GM21825 (cell line): ENCODE data around the gene MARK3.

Experiments used
- ATAC-seq: cut with Tn5 transposase; IDR thresholded peaks from one replicate; pipeline ENCODE4 v1.9.1; 2021; ENCODE audit warnings: mild to moderate bottlenecking, moderate library complexity; ENCODE audit not compliant: unreplicated experiment

The MARK3 gene

DNA sequence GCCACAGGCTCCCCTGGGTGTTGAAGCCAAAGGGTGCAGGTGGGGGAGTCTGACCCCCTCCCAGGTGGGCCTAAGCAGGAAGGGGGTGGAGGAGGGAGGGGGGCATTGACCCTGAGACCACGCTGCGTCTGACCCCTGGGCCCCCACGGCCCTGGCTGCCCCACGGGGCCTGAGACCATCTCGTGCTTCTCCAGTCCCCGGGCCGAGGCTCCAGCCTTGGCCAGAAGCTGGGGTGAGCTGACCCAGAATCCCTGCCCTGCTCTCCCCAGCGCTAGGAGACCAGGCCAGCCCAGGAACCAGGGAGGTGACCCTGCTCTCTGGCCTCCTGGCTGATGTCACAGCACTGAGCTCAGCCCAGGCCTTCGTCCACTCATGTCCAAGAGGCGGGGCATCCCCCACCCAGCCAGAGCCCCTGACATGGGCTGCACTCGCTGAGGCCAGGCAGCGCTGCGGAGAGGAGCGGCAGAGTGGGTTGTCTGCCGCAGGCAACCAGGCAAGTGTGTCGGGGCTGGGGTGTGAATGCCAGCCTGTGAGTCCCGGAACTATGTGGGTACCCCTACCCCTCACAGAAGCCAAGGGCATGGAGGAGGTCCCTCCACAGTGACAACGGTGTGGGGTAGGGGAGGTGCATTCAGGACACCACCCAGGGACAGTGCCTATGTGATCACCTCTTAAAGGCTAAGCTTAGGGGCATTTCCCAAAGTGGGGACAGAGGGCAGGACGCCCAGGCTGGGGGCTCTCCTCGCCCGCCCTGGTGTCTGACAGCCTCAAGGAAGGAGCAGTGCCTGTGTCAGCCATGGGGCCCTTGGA, 150.1 kb downstream of the MARK3 start:
- no peak for ATAC-seq

- no peak for ATAC-seq
Observed at GRCh38 chr14:103535891-103536565, 150.8 kb downstream of the MARK3 start.

GRCh38 chr14:103536693-103537092, 151.5 kb downstream of the MARK3 start:
- ATAC-seq: no peak

DNA sequence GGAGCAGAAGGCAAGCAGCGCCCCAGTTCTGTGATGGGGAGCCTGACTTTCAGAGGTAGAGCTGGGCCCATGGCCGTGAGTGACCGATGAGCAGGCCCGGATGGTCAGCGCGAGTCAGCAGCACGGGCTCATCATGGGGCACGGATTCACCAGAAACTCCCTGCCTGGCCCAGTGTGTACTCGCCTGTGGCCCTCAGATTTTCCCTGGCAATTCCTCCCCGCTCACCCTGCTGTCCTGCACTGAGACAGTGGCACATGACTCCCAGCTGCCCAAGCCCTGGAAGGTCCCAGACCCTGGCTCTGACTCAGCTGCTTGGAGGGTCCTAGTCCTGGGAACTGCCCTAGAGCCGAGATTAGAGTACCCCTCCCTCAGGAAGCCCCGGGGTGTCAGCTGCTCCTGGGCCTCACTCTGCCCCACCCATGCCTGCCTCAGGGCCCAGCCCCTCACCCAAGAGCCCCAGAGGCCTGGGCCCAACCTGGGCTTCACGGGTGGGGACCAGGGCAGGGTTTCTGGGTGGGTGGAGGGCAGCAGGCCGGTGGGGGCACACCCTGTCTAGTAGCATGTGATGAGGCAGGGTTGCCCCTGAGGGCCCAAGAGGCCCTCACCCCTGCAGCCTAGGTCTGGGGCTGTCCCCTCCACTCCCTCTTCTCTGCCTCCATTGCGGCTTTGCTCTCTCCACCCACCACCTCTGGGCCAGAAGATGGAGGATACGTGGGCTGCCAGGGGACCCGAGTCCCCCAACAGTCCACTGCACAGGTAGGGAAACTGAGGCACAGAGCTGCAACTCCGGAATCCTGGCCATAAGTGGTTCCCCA, 152.2 kb downstream of the MARK3 start:
- no peak for ATAC-seq

GRCh38 chr14:103538291-103539055, 153.3 kb downstream of the MARK3 start:
- ATAC-seq: no peak

GRCh38 chr14:103539056-103539825, 154.0 kb downstream of the MARK3 start:
- no peak for ATAC-seq

DNA sequence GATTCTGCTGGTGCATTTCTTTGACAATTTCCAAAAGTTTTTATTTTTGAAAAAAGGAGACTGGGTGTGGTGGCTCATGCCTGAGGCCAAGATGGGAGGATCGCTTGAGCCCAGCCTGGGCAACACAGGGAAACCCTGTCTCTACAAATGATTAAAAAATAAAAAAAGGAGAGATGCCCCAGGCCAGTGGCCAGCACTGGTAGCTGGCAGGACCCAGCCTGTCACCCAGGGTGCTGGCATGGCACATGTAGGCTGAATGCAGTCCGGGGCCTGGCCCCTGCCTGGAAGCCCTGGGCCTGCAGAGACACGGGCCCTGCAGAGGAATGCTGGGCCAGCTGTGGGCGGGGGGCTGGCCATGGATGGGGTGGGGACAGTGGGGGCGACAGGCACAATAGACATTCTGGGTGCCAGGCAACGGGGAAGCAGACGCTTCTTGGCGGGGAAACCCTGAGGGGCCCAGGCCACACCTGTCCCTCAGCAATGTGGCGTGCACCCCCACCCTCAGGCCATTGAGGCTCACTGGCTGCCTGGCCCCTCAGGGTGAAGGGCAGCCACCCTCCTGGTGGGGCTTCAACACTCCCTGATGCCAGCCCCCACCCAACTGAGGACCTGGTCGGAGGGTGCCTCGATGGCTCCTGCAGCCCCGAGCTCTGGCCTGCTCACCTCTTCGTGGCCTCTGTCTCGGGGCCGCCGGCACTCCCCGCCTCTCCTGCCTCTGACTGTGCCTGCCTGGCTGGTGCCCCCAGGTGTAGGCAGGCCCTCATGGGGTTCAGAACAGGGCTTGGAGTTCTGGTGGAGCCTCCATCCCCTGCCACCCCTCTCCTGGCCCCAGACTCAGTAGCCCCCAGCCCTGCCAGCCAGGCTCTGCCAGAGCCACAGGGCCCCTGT, 155.8 kb downstream of the MARK3 start:
- ATAC-seq: no peak

GRCh38 chr14:103541709-103542604, 156.7 kb downstream of the MARK3 start:
- ATAC-seq: no peak

DNA sequence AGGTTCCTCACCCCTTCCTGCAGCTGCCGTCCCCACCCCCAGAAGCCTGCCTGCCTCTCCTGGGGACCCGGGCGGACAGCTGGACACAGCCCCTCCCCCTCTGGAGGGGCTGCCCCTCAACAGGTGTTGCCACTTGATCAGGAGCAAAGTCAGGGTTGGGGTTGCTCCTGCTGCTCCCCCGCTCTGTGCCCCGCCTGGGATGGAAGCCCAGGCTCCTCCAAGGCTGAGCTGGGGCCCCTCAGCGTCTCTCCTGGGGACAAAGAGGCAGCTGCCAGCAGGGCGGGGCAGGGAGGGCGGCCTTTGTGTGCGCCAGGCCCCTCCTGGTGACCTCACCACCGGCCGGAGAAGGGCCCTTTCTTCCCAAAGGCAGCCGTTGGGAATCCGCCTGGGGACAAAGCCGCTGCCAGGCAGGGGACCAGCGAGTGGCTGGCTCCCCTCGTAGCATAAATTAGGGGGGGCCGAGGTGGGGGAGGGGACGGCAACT, 157.4 kb downstream of the MARK3 start:
- no peak for ATAC-seq

GRCh38 chr14:103543140-103543539, 157.9 kb downstream of the MARK3 start:
- ATAC-seq: no peak

DNA sequence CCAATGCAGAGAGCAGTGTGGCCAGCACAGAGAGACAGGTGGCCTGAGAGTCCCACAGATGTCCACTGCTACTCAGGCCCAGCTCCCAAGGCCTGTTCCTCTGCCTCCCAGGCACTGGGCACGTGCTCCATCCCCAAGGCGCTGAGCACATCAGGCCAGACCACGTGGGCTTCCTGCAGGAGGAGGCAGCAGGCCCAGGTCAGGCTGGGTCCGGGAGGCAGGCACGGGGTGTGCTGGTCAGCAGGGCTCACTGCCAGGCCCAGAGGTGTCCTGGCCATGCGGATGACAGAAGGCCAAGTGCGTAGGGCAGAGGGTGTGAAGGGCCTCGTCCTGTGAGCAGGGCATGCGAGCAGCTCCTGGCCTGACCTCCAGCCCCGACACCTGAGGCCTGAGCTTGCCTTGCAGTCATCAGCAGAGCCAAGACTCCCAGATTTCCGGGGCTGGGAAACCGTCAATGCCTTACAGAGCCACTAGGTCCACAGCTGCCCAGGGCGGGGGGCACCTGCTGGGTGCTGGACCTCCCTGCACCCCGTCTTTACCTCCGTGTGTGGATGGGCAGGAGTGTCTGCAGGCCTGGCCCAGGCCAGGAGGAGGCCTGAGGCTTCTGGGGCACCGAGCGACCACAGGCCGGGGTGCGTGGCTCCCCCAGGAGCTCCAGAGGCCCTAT, 158.6 kb downstream of the MARK3 start:
- no peak for ATAC-seq

GRCh38 chr14:103544388-103545218, 159.4 kb downstream of the MARK3 start:
- no peak for ATAC-seq

DNA sequence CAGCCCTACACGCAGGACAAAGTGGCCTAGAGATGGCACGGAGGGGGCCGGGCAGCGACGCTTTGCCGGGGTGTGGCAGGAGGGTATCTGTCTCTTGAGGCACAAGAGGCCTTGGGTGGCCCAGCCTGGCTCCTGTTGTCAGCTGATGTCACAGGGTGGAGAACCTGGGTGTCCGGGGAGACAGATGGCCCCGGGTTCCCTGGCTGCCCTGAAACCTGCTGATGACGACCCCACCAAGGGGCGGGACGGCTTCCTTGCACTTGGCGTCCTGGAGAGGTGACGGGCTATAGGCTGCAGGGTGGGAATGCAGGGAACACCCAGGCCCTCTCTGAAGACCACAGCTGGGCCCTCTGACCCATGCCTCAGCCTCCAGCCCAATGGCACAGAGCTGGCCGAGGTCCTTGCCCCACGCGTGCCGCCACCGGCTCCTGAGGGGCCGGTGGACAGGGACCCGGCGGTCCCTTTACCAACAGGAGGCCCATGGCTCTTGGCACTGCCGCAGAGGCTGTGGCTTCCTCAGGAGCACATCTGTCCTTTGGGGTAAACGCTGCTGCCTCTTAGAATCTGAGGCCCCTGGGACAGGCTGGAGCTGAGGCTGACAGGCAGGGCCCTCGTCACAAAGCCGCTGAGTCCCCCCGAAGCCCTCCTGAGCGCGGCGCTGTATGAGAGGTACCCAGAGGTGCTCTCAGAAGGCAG, 160.2 kb downstream of the MARK3 start:
- no peak for ATAC-seq

- ATAC-seq: no peak
Observed at GRCh38 chr14:103545915-103546651, 160.9 kb downstream of the MARK3 start.
